HepG2 (cell line): ENCODE results near the gene SMCO4. TPM values are rescaled to one million over a fixed set of nuclear protein-coding genes. Genes with fewer than 3 reads are reported as not detected.
A peak's percentile ranks its signal among the peaks of the same experiment; 100 is the strongest.

ENCODE experiments used
- ASH2L ChIP-seq: fragments of 300-600, 200-600 bp; sonication (generic); IDR thresholded peaks from 2 replicates; pipeline ENCODE4 v1.7.0; 2017; ENCODE audit warnings: low read depth, mild to moderate bottlenecking, moderate library complexity, mixed read lengths, low read length; ENCODE audit not compliant: insufficient read length
- ATF7-NPFF ChIP-seq: sonication (generic); formaldehyde crosslinking; IDR thresholded peaks from 2 replicates; pipeline ENCODE4 v1.8.1; 2023; ENCODE audit warnings: mild to moderate bottlenecking, low read depth, missing genetic modification reagents, moderate library complexity
- CC2D1A ChIP-seq: sonication (generic); formaldehyde crosslinking; IDR thresholded peaks from 2 replicates; pipeline ENCODE4 v1.8.1; 2023; ENCODE audit warnings: mild to moderate bottlenecking, missing genetic modification reagents
- GABPA ChIP-seq, 2 experiments: IDR thresholded peaks; 2 replicates each; pipeline ENCODE4 v1.6.1; 2011 to 2016; ENCODE audit warnings: low read depth in 2 of 2, low read length in 1 of 2, missing biosample characterization in 1 of 2, missing genetic modification characterization in 1 of 2
- GTF3A ChIP-seq: sonication (generic); formaldehyde crosslinking; conservative IDR thresholded peaks from 2 replicates; pipeline ENCODE4 v1.4.0; 2020; ENCODE audit warnings: mild to moderate bottlenecking, missing genetic modification reagents
- HOXA5 ChIP-seq: sonication (generic); formaldehyde crosslinking; IDR thresholded peaks from 2 replicates; pipeline ENCODE4 v1.4.0; 2020; ENCODE audit warnings: missing genetic modification reagents
- KAT7 ChIP-seq: IDR thresholded peaks from 2 replicates; pipeline ENCODE4 v1.6.1; 2018; ENCODE audit warnings: borderline replicate concordance, missing compliant biosample characterization
- MTA3 ChIP-seq: sonication (generic); formaldehyde crosslinking; IDR thresholded peaks from 2 replicates; pipeline ENCODE4 v1.4.0; 2020; ENCODE audit warnings: missing genetic modification reagents
- ONECUT2 ChIP-seq: sonication (generic); formaldehyde crosslinking; IDR thresholded peaks from 2 replicates; pipeline ENCODE4 v1.4.0; 2020; ENCODE audit warnings: missing genetic modification reagents
- SALL2 ChIP-seq: sonication (generic); formaldehyde crosslinking; IDR thresholded peaks from 2 replicates; pipeline ENCODE4 v1.8.1; 2023; ENCODE audit warnings: mild to moderate bottlenecking, missing genetic modification reagents, inconsistent platforms
- TOPORS ChIP-seq: sonication (generic); formaldehyde crosslinking; IDR thresholded peaks from 2 replicates; pipeline ENCODE4 v1.8.0; 2023; ENCODE audit warnings: mild to moderate bottlenecking, missing genetic modification reagents
- ZMYM4 ChIP-seq: sonication (generic); formaldehyde crosslinking; IDR thresholded peaks from 2 replicates; pipeline ENCODE4 v1.8.1; 2023; ENCODE audit warnings: mild to moderate bottlenecking, missing genetic modification reagents
- ZNF12 ChIP-seq: sonication (generic); formaldehyde crosslinking; IDR thresholded peaks from 2 replicates; pipeline ENCODE4 v1.5.0; 2020; ENCODE audit warnings: missing genetic modification reagents
- ZNF207 ChIP-seq: fragments of 450-650 bp; IDR thresholded peaks from 2 replicates; pipeline ENCODE4 v1.6.1; 2016; ENCODE audit warnings: antibody characterized with exemption, borderline replicate concordance
- ZNF235 ChIP-seq: sonication (generic); formaldehyde crosslinking; IDR thresholded peaks from 2 replicates; pipeline ENCODE4 v1.8.1; 2023; ENCODE audit warnings: mild to moderate bottlenecking, missing genetic modification reagents, borderline replicate concordance
- ZNF724P ChIP-seq: sonication (generic); formaldehyde crosslinking; IDR thresholded peaks from 2 replicates; pipeline ENCODE4 v1.8.0; 2022; ENCODE audit warnings: missing genetic modification reagents, borderline replicate concordance
- polyA plus RNA-seq, 8 experiments: library from polyadenylated mRNA; depleted of rRNA in 3 of 8; stranded (reverse) in 7 of 8; unstranded in 1 of 8; fragments of >200 nt; fragmentation: Illumina TruSeq in 4 of 8; extraction: Trizol in 4 of 8; gene quantifications; 2 replicates each; pipeline versions ENCODE4 v1.2.1 to v1.2.3, GENCODE V29; 2011 to 2016; ENCODE audit warnings: low read depth in 4 of 8, missing spikeins in 1 of 8, mixed read lengths in 1 of 8; ENCODE audit not compliant: insufficient read depth in 1 of 8
- total RNA-seq, 5 experiments: library from RNA; depleted of rRNA; stranded (reverse); fragments of >200 nt; fragmentation: Illumina TruSeq; extraction: Trizol; gene quantifications; 2 replicates each; pipeline ENCODE4 v1.2.3, GENCODE V29; 2016; ENCODE audit warnings: low read depth in 1 of 5
- TF ChIP-seq, protein P1 (sequence below): sonication (generic); formaldehyde crosslinking; IDR thresholded peaks from 2 replicates; pipeline ENCODE4 v1.4.0; 2020; ENCODE audit warnings: missing genetic modification reagents, borderline replicate concordance

SMCO4 gene
- total and polyA plus RNA-seq, 2 of the 13 experiments (the other 11 are each of a cell fraction or from before 2014, with no cell fraction given) = 10.6 to 28.5 TPM

DNA sequence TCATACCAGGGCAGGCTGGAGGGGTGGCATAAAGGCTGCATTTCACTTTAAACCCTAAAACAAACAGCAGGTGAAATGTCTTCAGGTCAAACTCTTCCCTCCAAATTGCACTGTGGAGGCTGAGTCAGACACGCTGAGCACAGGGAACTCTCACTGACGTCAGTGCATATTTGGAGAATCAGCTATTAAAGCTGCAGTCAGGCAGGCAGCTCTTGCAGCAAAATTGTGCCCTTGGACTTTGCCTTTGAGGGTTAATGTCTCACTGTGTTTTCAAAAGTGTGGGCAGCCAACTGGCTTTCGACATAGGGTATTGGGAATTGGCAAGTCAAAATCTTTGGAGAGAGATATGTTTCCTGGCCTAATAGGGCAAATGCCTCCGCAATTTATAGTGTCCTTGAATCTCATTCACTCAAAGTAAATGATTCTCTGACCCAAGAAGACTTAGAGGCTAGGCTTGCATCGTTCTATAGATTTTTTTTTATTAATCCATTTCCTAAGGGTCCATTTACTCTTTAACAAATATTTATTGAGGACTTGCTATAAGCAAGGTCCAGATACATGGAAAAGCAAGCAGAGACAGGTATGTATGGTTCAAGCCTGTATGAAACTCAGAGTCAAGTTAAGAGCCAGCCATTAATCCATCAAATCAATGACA, 27.7 kb upstream of the SMCO4 start (continued):
- no peak for TF ChIP-seq KAT7
- TF ChIP-seq, protein P1, sequence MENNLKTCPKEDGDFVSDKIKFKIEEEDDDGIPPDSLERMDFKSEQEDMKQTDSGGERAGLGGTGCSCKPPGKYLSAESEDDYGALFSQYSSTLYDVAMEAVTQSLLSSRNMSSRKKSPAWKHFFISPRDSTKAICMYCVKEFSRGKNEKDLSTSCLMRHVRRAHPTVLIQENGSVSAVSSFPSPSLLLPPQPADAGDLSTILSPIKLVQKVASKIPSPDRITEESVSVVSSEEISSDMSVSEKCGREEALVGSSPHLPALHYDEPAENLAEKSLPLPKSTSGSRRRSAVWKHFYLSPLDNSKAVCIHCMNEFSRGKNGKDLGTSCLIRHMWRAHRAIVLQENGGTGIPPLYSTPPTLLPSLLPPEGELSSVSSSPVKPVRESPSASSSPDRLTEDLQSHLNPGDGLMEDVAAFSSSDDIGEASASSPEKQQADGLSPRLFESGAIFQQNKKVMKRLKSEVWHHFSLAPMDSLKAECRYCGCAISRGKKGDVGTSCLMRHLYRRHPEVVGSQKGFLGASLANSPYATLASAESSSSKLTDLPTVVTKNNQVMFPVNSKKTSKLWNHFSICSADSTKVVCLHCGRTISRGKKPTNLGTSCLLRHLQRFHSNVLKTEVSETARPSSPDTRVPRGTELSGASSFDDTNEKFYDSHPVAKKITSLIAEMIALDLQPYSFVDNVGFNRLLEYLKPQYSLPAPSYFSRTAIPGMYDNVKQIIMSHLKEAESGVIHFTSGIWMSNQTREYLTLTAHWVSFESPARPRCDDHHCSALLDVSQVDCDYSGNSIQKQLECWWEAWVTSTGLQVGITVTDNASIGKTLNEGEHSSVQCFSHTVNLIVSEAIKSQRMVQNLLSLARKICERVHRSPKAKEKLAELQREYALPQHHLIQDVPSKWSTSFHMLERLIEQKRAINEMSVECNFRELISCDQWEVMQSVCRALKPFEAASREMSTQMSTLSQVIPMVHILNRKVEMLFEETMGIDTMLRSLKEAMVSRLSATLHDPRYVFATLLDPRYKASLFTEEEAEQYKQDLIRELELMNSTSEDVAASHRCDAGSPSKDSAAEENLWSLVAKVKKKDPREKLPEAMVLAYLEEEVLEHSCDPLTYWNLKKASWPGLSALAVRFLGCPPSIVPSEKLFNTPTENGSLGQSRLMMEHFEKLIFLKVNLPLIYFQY = 0 out of 2 replicates have a peak, but pooled peaks have one; percentile 40
- peak; percentile 73; the same call in 1 of the 2 replicates for TF ChIP-seq HOXA5 (CRISPR knock-in tag)
- no peak for TF ChIP-seq SALL2 (CRISPR knock-in tag)
- no peak for TF ChIP-seq ZNF724P (CRISPR knock-in tag)
- no peak for TF ChIP-seq CC2D1A (CRISPR knock-in tag)
- no peak for TF ChIP-seq MTA3 (CRISPR knock-in tag)
- no peak for TF ChIP-seq TOPORS (CRISPR knock-in tag)
- TF ChIP-seq GABPA (IDR thresholded peaks at IDR 0.05; ENCODE audit: low read depth, low read length) = no peak
- peak; percentile 17; the same call in 1 of the 2 replicates for TF ChIP-seq GABPA (CRISPR knock-in tag; IDR thresholded peaks at IDR 0.05; ENCODE audit: low read depth)
- TF ChIP-seq ZNF235 (CRISPR knock-in tag) = no peak
- TF ChIP-seq GTF3A (CRISPR knock-in tag) = no peak
- TF ChIP-seq ZNF207 = no peak
- TF ChIP-seq ATF7-NPFF (CRISPR knock-in tag) = no peak
- TF ChIP-seq ONECUT2 = no peak
- 0 out of 2 replicates have a peak, but pooled peaks have one; percentile 18 for TF ChIP-seq ZNF12 (CRISPR knock-in tag)
- peak; percentile 33 for TF ChIP-seq ASH2L
- peak; percentile 82 for TF ChIP-seq ZMYM4 (CRISPR knock-in tag)
